Endodermal cell (in vitro differentiated cells): ENCODE measurements around the gene ADIPOQ. TPM values are rescaled to one million over a fixed set of nuclear protein-coding genes. Genes with fewer than 3 reads are reported as not detected.
A peak's percentile ranks its signal among the peaks of the same experiment; 100 is the strongest.
"Not testable (repeated sequence)": the region's sequence is repeated elsewhere in the genome, so short reads cannot be mapped to it uniquely, and the experiment has no call there.

ENCODE experiments used
- DNase-seq: peaks from one replicate; pipeline ENCODE4 v3.0.0-alpha.2; 2017
- H3K27ac ChIP-seq: 2 replicates; pipeline ENCODE4 v1.5.1; 2013; ENCODE audit warnings: mild to moderate bottlenecking, low read depth, low read length, moderate library complexity
- H3K27me3 ChIP-seq: 2 replicates; pipeline ENCODE4 v1.6.1; 2013; ENCODE audit warnings: mild to moderate bottlenecking, low read length, moderate library complexity; ENCODE audit not compliant: insufficient read depth, control insufficient read depth, poor library complexity, severe bottlenecking
- H3K36me3 ChIP-seq: 2 replicates; pipeline ENCODE4 v1.7.0; 2013; ENCODE audit warnings: mild to moderate bottlenecking, low read length, moderate library complexity; ENCODE audit not compliant: control insufficient read depth, insufficient read depth
- H3K4me1 ChIP-seq: one replicate; pipeline ENCODE4 v1.7.0; 2013; ENCODE audit warnings: low read length; ENCODE audit not compliant: control insufficient read depth, insufficient read depth
- H3K4me3 ChIP-seq: 2 replicates; pipeline ENCODE4 v1.5.1; 2013; ENCODE audit warnings: mild to moderate bottlenecking, low read length, moderate library complexity
- H3K9ac ChIP-seq: 2 replicates; pipeline ENCODE4 v1.6.1; 2013; ENCODE audit warnings: mild to moderate bottlenecking, low read length, moderate library complexity; ENCODE audit not compliant: poor library complexity, severe bottlenecking; ENCODE audit errors: extremely low read depth
- H3K9me3 ChIP-seq: 2 replicates; pipeline ENCODE4 v1.6.1; 2013; ENCODE audit warnings: mild to moderate bottlenecking, low read length, moderate library complexity; ENCODE audit not compliant: control insufficient read depth
- H3K27ac Mint-ChIP-seq: 2 replicates; pipeline ENCODE4 v1.8.0; 2020; ENCODE audit warnings: mixed read lengths
- H3K27me3 Mint-ChIP-seq: 2 replicates; pipeline ENCODE4 v1.8.0; 2021; ENCODE audit warnings: mild to moderate bottlenecking, mixed read lengths; ENCODE audit not compliant: insufficient read depth
- H3K36me3 Mint-ChIP-seq: 2 replicates; pipeline ENCODE4 v1.8.0; 2020; ENCODE audit warnings: low read depth, mixed read lengths
- H3K4me1 Mint-ChIP-seq: 2 replicates; pipeline ENCODE4 v1.8.0; 2020; ENCODE audit warnings: mixed read lengths
- H3K4me3 Mint-ChIP-seq: 2 replicates; pipeline ENCODE4 v1.8.0; 2020; ENCODE audit warnings: mild to moderate bottlenecking, moderate library complexity, mixed read lengths
- H3K9me3 Mint-ChIP-seq: 2 replicates; pipeline ENCODE4 v1.8.0; 2020; ENCODE audit warnings: mild to moderate bottlenecking, mixed read lengths
- WGBS, 2 experiments: methylation state at CpG; one replicate each; pipeline versions ENCODE4 v1.1.5 to v1.1.7; 2013; ENCODE audit warnings: missing lambda C conversion rate in 2 of 2, mixed read lengths in 1 of 2; ENCODE audit not compliant: insufficient coverage in 1 of 2, insufficient read length in 1 of 2; 5-methylcytosine and 5-hydroxymethylcytosine counted together
- total RNA-seq, 2 donors: library from RNA; stranded (reverse); fragmentation: NEBNext Ultra II Directional in 1 of 2; extraction: Animal tissue kit (Norgen Biotek cat#: 25700) in 1 of 2; gene quantifications; 2 replicates in 1 of 2; 3 replicates in 1 of 2; pipeline ENCODE4 v1.2.1, GENCODE V29; 2021
- TF ChIP-seq, protein P1 (sequence below): fragments of 200-600 bp; sonication (generic); conservative IDR thresholded peaks from 2 replicates; pipeline ENCODE4 v1.5.0; 2021; ENCODE audit warnings: antibody characterized with exemption, mild to moderate bottlenecking

The ADIPOQ gene
- total RNA-seq, 2 donors from 2014 or later: not detected

DNA sequence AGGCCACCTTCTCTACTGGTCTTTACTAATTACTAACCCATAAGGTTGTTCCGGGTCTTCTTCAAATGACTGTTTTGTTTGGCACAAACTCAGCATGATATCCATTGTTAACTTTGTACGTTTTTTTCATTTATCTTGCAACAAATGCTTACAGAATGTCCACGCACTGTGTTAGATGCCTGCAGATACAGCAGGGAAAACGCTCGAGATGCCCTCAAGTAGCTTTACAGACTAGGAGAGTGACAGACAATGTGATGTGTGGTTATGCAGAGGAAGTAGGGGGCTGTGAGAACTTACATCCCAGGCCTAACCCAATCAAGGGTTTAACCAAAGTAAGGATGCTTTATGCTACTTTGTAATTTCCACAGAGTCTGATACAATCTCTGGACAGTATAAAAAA is 35.3 kb upstream of the ADIPOQ start:
- H3K27ac Mint-ChIP-seq: no peak overlapping the region

DNA sequence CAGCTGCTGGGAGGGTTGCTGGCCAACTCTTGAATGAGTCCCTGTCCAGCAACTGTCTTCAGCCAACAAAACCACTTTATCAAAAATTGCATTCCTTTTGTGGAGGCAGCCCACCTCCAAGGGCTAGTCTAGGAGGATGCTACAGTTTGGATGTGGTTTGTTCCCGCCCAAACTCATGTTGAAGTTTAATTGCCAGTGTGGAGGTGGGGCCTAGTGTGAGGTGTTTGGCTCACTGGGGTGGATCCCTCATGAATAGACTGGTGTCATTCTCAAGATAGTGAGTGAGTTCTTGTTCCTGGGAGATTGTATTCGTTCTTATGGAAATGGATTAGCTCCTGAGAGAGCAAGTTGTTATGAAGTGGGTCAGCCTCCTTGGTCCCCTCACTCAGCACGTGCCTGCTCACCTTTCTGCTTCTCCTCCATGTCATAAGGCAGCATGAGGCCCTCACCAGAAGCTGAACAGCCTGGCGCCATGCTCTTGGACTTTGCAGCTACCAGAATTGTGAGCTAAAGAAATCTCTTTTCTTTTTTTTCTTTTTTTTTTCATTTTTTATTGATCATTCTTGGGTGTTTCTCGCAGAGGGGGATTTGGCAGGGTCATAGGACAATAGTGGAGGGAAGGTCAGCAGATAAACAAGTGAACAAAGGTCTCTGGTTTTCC is 32.0 kb upstream of the ADIPOQ start:
- no peak overlapping the region for H3K4me3 ChIP-seq
- peaks cover 11% of the 10 kb centered on the region for H3K9me3 Mint-ChIP-seq
- no peak overlapping the region for H3K27ac ChIP-seq
- DNase-seq: no peak
- WGBS, 2 experiments: 88 to 100% methylated on average over 1 to 4 of the region's 5 CpGs
- no peak overlapping the region for H3K27ac Mint-ChIP-seq
- no peaks in the 10 kb centered on the region for H3K4me1 ChIP-seq
- peaks cover 7% of the 10 kb centered on the region for H3K4me1 Mint-ChIP-seq
- no peaks in the 10 kb centered on the region for H3K36me3 Mint-ChIP-seq
- no peak overlapping the region for H3K9ac ChIP-seq
- no peaks in the 10 kb centered on the region for H3K27me3 ChIP-seq
- TF ChIP-seq, protein P1, sequence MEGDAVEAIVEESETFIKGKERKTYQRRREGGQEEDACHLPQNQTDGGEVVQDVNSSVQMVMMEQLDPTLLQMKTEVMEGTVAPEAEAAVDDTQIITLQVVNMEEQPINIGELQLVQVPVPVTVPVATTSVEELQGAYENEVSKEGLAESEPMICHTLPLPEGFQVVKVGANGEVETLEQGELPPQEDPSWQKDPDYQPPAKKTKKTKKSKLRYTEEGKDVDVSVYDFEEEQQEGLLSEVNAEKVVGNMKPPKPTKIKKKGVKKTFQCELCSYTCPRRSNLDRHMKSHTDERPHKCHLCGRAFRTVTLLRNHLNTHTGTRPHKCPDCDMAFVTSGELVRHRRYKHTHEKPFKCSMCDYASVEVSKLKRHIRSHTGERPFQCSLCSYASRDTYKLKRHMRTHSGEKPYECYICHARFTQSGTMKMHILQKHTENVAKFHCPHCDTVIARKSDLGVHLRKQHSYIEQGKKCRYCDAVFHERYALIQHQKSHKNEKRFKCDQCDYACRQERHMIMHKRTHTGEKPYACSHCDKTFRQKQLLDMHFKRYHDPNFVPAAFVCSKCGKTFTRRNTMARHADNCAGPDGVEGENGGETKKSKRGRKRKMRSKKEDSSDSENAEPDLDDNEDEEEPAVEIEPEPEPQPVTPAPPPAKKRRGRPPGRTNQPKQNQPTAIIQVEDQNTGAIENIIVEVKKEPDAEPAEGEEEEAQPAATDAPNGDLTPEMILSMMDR: no peak
- no peak overlapping the region for H3K4me3 Mint-ChIP-seq
- peaks cover 21% of the 10 kb centered on the region for H3K27me3 Mint-ChIP-seq
- H3K9me3 ChIP-seq: no peaks in the 10 kb centered on the region
- no peaks in the 10 kb centered on the region for H3K36me3 ChIP-seq

More for the DNA sequence above, 35.3 kb upstream of the ADIPOQ start:
- H3K4me1 Mint-ChIP-seq: peaks cover 7% of the 10 kb centered on the region
- no peaks in the 10 kb centered on the region for H3K27me3 ChIP-seq
- H3K9ac ChIP-seq: no peak overlapping the region
- TF ChIP-seq, protein P1: no peak
- H3K9me3 ChIP-seq: no peaks in the 10 kb centered on the region
- H3K36me3 Mint-ChIP-seq: peaks cover 21% of the 10 kb centered on the region
- H3K4me3 ChIP-seq: peak overlapping the region; percentile 91
- H3K9me3 Mint-ChIP-seq: peaks cover 8% of the 10 kb centered on the region
- peaks cover 24% of the 10 kb centered on the region for H3K36me3 ChIP-seq
- H3K27me3 Mint-ChIP-seq: peaks cover 10% of the 10 kb centered on the region
- 66 to 82% methylated on average over 5 of the region's 5 CpGs for WGBS, 2 experiments
- peak; percentile 29 for DNase-seq
- H3K4me1 ChIP-seq: no peaks in the 10 kb centered on the region
- no peak overlapping the region for H3K27ac ChIP-seq
- peak overlapping the region; percentile 90 for H3K4me3 Mint-ChIP-seq

DNA sequence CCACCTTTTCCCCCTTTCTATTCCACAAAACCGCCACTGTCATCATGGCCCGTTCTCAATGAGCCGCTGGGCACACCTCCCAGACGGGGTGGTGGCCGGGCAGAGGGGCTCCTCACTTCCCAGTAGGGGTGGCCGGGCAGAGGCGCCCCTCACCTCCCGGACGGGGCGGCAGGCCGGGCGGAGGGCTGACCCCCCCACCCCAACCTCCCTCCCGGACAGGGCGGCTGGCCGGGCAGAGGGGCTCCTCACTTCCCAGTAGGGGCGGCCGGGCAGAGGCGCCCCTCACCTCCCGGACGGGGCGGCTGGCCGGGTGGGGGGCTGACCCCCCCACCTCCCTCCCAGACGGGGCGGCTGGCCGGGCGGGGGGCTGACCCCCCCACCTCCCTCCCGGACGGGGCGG is 31.2 kb upstream of the ADIPOQ start:
- not testable (repeated sequence) for H3K9ac ChIP-seq, H3K9me3 ChIP-seq, H3K27me3 ChIP-seq, H3K36me3 ChIP-seq, DNase-seq, H3K4me3 Mint-ChIP-seq, H3K4me3 ChIP-seq, H3K27ac Mint-ChIP-seq, H3K27ac ChIP-seq, H3K36me3 Mint-ChIP-seq, H3K4me1 ChIP-seq
- 96% methylated on average over 13 of the region's 29 CpGs; no CpG with 5 or more reads in 1 of the 2 experiments for WGBS, 2 experiments
- Mint-ChIP-seq H3K9me3 (peaks cover 11% of the 10 kb centered on the region), H3K27me3 (peaks cover 21% of the 10 kb centered on the region), H3K4me1 (peaks cover 10% of the 10 kb centered on the region)
